Endometrial microvascular endothelial cells (primary cell): Measurements from ENCODE around the gene CLDN5. TPM values are rescaled to one million over a fixed set of nuclear protein-coding genes. Genes with fewer than 3 reads are reported as not detected.
"Not testable (repeated sequence)": the region's sequence is repeated elsewhere in the genome, so short reads cannot be mapped to it uniquely, and the experiment has no call there.

Source experiments
- in situ Hi-C: cut with HindIII; loops from 2 replicates; pipeline ENCODE4 v1.10.0; 2017; ENCODE audit warnings: low sequenced_read_pairs, low pct_unique_long_range_greater_than_20kb; ENCODE audit errors: inconsistent ontology term
- total RNA-seq: library from RNA; depleted of rRNA; stranded (reverse); fragments of >200 nt; gene quantifications from one replicate; pipeline ENCODE4 v1.2.3, GENCODE V29; 2015; ENCODE audit errors: inconsistent ontology term

CLDN5 gene
- total RNA-seq, 1 donor from 2014 or later: 621 TPM

DNA sequence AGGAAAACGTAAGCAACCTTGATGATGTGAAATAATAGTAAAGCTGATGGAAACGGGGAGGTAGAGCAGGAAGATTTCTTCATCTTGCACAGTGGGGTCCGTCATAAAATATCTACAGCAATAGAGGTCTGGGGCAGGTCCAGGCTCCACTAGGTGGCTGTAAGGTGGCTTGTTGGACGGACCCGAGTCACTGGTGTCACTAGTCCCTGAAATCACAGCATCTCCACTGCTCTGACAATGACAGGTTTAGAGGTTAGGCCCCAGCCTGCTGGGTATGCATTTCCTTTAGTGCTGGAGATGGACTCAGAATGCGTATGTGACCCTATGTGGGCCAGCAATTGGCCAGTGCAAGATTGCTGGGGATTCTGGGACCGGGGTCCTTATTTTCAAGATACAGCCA lies 25.2 kb upstream of the CLDN5 start:
- in situ Hi-C loops: no loop called here

DNA sequence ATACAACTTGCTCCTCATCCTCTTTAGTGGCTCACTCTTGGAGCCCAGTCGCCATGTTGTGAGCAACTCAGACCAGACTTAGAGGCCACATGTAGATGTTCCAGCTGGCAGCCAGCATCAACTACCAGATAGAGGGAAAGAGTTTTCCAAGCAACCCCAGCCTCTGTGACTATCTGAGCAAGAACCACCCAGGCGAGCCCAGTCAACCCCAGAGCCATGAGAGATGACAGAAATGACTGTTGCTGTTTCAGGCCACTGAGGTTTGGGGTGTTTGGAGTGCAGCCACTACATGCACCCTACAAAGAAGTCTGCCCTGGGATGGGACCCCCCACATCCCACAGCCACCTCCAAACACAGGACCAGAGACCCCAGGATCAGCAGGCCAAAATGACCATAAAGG lies 24.8 kb upstream of the CLDN5 start:
- in situ Hi-C loops: no loop called here

DNA sequence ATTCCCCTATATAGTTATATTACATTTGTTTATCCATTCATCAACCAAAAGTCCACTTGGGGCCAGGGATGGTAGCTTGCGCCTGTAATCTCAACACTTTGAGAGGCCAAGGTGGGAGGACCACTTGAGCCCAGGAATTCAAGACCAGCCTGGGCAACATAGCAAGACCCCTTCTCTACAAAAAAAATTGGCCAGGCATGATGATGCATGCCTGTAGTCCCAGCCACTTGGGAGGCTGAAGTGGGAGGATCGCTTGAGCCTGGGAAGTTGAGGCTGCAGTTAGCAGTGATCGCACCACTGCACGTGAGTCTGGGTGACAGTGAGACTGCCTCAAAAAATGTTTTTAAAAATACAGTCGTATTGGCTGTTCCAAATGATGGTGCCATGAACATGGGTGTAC lies 24.2 kb upstream of the CLDN5 start:
- in situ Hi-C loops: not testable (repeated sequence)

DNA sequence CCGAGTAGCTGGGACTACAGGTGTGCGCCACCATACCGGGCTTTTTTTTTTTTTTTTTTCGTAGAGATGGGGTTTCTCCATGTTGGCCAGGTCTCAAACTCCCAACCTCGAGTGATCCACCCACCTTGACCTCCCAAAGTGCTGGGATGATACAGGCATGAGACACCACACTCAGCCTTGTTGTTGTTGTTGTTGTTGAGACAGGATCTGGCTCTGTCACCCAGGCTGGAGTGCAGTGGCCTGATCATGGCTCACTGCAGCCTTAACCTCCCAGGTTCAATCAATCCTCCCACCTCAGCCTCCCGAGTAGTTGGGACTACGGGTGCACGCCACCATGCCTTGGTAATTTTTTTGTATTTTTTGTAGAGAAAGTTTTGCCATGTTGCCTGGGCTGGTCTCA lies 23.4 kb upstream of the CLDN5 start:
- in situ Hi-C loops: no loop called here

DNA sequence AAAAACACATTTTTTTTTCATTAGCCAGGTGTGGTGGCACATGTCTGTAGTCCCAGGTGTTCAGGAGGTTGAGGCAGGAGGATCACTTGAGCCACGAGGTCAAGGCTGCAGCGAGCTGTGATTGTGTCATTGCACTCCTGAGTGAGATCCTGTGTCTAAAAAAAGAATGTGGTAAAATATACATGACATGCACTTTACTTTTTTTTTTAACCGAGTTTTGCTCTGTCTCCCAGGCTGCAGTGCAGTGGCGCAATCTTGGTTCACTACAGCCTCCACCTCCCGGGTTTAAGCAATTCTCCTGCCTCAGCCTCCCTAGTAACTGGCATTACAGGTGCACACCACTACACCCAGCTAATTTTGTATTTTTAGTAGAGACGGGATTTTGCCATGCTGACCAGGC lies 22.5 kb upstream of the CLDN5 start:
- in situ Hi-C loops: no loop called here

DNA sequence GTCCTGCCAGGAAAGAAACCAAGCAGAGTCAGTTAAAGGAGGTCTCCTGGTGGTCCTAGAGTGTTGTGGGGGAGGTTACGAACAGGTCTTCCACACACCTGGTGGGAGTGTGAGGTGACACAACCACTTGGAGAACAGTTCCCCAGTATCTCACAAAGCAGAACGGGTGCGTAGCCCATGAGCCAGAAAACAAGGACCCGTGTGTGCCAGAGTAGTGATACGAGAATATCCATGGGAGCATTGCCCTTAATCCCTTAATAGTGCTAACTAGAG lies 21.7 kb upstream of the CLDN5 start:
- in situ Hi-C loops: no loop called here

DNA sequence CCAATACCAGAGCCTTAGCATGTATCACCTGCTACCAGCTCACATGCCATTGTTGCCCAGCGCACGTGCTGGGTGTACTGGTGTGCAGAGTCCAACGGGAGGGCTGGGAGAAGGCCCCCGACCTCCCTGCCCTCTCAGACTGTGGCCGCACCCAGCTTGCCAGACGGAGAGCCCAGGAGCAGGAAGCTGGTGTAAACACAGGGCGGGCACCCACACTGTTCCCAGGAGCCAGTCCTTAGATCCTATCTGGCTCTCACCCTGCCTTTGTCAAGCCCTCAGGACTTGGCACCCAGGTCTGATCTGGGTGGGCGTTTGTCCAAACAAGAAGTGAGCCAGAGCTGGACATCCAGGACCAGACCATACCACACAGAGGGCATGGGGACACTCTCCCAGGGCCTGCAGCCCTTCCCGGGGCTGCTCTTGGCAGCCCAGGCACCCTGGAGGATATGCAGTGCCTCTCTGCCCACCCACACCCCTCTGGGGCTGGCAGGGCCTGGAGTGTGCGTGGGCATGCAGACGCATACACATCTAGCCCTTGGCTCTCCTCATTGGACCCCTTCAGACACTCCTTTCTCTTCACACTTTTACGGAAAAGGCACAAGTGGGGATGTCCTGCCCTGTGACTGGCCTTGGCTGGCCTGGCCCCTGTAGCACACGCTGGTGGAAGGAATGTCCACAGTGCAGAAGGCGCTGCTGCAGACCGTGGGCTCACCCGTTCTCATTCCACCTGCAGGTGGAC lies 19.9 kb upstream of the CLDN5 start:
- in situ Hi-C loops: no loop called here

DNA sequence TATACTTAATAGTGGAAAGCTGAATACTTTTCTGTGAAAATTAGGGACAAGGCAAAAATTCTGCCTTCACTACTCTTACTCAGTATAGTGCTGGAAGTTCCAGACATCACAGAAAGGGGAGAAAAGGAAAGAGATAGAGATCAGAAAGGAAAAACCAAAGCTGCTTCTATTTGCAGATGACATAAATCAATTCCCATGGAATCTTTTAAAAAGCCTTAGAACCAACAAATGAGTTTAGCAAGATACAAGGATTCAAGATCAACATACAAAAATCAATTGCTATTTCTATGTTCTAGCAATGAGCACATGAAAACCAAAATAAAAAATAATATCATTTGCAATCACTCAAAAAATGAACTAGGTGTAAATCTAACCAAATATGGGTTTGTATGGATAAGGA lies 16.2 kb upstream of the CLDN5 start:
- in situ Hi-C loops: no loop called here

DNA sequence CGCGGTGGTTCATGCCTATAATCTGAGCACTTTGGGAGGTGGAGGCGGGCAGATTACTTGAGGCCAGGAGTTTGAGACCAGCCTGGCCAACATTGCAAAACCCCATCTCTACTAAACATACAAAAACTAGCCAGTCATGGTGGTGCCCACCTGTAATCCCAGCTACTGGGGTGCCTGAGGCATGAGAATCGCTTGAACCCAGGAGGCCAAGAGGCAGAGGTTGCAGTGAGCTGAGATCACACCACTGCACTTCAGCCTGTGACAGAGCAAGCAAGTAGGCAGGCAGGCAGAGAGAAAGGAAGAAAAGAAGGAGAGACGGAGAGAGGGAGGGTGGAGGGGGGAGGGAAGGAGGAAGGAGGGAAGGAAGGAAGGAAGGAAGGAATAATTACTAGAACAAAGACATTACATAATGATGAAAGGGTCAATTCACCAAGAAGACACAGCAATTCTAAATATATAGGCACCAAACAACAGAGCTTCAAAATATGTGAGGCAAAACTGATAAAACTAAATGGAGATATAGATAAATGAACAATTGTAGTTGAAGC lies 13.8 kb upstream of the CLDN5 start:
- in situ Hi-C loops: no loop called here

DNA sequence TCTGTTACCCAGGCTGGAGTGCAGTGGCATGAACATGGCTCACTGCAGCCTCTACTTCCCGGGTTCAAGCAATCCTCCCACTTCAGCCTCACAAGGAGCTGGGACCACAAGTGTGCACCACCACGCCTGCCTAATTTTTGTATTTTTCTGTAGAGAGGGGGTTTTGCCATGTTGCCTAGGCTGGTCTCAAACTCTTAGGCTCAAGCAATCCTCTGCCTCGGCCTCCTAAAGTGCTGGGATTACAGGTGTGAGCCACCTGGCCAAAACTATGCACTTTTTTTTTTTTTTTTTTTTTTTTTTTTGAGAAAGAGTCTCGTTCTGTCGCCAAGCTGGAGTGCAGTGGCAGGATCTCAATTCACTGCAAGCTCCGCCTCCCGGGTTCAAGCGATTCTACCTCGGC lies 12.4 kb upstream of the CLDN5 start:
- in situ Hi-C loops: no loop called here

DNA sequence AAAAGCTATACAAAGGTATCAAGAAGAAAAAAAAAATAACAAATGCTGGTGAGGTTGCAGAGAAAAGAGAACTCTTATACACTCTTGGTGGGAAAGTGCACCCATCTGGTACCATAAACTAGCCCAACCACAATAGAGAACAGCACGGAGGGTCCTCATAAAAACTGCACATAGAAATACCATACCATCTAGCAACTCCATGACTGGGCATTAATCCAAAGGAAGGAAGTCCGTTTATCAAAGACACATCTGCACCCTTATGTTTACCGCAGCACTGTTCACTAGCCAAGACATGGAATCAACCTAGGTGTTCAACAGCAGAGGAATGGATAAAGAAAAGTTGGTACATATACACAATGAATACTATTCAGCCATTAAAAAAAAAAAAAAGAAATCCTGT lies 10.8 kb upstream of the CLDN5 start:
- in situ Hi-C loops: no loop called here

DNA sequence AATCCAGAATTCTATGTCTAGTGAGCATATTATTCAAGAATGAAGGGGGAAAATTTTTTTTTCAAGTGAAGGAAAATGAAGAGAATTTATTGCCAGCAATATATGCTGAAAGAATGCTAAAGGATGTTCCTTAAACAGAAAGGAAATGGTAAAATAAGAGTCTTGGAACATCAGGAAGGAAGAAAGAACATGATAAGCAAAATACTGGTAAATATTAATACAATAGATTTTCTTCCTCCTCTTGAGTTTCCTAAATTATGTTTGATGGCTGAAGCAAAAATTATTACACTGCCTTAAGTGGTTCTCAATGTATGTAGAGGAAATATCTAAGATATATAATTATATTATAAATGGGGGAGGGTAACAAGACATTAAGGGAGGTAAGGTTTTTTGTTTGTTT lies 9.6 kb upstream of the CLDN5 start:
- in situ Hi-C loops: no loop called here

DNA sequence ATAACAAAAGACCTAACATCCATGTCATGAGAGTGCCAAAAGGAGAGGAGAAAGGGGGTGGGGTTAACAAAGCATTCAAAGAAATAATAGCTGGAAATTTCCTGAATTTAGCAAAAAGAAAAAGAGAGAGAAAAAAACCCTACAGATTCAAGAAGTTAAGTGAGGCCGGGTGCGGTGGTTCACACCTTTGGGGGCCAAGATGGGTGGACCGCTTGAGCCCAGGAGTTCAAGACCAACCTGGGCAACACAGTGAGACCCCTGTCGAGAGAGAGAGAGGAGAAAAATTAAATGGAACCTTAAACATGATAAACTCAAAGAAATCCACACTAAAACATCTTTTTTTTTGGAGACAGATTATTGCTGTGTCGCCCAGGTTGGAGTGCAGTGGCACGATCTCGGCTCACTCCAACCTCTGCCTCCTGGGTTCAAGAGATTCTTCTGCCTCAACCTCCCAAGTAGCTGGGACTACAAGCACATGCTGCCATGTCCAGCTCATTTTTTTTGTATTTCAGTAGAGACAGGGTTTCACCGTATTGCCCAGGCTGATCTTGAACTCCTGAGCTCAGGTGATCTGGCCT lies 8.9 kb upstream of the CLDN5 start:
- in situ Hi-C loops: no loop called here

DNA sequence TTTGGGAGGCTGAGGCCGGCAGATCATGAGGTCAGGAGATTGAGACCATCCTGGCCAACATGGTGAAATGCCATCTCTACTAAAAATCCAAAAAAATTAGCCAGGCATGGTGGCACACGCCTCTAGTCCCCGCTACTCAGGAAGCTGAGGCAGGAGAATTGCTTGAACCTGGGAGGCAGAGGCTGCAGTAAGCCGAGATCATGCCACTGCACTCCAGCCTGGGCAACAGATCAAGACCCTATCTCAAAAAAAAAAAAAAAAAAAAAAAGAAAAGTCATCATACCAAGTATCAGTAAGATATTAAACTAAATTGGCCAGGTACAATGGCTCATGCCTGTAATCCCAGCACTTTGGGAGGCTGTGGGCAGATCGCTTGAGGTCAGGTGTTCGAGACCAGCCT lies 7.1 kb upstream of the CLDN5 start:
- in situ Hi-C loops: not testable (repeated sequence)

DNA sequence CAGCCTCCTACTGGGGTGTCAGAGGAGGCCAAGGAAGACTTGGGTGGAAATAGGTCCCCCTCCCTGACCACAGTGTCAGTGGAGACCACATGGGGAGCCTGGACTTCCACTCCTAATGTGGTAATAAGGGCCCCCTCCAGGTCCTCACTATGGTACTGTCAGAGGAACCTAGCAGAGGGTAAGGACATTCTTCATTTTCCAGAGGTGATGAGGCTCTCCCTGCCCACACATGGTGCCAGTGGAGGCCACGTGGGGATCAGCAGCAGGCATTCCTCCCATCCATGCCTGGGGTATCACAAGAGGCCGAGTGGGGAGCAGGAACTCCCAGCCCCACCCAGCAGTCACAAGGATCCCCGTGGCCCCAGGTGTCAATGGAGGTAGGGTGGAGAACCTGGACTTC lies 6.5 kb upstream of the CLDN5 start:
- in situ Hi-C loops: no loop called here

DNA sequence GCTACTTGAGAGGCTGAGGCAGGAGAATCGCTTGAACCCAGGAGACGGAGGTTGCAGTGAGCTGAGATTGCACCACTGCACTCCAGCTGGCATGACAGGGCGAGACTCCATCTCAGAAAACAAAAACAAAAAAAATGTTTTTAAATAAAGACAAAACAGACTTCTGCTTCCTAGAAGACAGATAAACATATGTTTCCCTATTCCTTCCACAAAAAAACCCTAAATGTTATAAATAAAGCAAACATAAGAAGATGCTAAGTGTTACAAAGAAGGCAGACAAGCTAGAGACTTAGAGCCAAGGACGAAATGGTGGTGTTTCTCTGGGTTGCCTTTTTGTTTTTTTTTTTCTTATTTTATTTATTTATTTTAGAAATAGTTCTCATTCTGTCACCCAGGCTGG lies 5.6 kb upstream of the CLDN5 start:
- in situ Hi-C loops: no loop called here

DNA sequence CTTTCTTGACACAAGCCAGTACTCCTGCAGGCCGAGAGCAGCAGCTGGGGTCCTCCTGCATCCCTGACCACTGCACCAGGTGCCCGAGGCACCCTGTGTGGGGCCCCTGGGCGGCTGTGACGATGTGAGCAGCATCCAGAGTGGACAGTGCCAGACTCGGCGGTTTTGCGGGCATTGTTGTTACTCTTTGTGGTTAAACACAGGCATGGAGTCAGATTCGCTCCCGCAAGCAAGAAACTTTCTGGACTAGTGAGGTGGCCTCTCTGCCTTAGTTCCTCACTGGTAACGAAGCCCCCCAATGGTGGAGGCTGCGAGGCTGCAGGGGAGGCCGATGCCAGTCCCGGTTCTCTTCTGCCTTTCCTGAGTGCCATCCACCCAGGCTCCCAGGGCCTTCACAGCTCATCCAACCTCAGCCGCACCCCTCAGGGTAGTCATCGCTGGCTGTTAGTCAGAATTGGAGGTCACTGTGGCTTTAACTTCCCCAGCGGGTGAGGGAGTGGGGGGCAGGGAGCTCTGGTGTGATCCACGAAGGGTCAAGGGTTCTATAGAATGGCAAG lies 3.7 kb upstream of the CLDN5 start:
- in situ Hi-C loops: no loop called here

DNA sequence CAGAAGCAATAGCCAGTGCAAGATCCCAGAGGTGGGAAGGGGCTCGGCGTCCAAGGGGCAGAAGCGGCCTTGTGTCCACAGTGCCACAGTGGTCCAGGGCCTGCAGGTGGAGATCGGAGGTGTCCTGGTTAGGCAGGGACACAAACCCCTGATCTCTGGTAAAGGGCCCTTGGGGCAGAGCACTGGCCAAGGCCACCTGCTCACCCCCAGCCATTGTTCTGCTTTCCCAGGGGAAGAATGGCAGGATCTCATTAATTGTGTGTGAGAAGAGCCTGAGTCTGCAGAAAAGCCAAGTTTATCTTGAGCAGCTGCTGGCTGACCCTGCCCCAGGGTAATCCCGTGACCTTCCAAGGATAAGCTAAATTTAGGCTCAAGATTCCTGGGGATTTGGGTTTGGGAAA lies 3.1 kb upstream of the CLDN5 start:
- in situ Hi-C loops: no loop called here

DNA sequence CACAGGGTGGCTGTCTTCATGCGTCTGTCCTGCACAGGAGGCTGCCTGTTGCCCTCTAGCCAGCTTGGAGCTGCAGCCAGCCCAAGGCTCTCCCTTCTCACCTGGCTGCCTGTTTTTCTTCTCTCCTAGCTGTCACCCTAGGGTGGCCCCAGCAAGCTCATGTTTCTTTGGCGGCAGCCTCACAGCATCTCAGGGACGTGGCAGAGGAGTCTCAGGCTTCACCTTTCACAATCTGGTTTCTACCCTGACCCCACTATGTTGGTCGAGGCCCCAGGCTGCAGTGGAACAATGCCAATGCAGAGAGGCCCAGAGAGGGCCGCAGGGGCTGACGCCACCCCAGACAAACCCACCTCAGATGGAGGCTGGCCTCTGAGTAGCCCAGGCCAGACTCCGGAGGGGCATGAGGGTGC lies 2.5 kb upstream of the CLDN5 start:
- in situ Hi-C loops: no loop called here

DNA sequence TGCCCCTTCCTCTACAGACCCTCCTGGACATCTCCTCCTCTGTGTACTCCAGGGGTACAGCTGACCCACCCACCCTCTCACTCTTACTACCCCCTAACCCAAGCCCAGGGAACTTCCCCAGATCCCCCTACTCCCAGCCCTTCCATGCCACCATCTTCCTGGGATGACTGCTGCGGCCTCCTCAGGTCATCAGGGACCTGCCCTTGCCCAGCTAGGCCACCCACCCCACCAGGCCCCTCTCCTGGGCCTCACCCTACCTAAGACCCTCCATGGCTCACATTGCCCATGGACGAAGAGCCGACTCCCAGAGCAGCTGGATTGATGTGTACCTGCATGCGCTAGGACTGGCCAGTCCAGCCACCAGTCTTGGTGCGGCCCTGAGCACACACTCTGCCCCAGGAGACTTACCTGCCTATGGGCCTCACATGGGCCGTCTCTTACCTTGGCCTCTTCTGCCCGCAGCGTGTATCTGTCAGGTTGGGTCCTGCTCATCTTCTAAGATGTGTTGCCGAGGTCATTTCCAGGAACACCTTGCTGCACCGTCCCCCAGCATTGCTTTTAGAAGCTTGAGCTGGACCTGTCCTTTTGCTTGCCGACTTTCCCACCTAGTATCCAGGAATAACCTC lies 2.0 kb upstream of the CLDN5 start:
- in situ Hi-C loops: no loop called here
